NOMO-1 treated with DMSO at 0.1 percent for 48 hours (cell line): ENCODE data around the gene NELL1.

Experiments used
- DNase-seq: peaks from one replicate; lab custom pipeline; 2025; ENCODE audit not compliant: unreplicated experiment; lab: John Stamatoyannopoulos, UW

Gene NELL1

GRCh38 chr11:21615955-21616371 is 946.6 kb downstream of the NELL1 start:
- DNase-seq: no peak

GRCh38 chr11:21622566-21622965 is 953.2 kb downstream of the NELL1 start:
- DNase-seq: no peak

GRCh38 chr11:21622995-21623394 is 953.6 kb downstream of the NELL1 start:
- DNase-seq: no peak
